ES-I3 (cell line): ENCODE measurements around the gene THAP4.
"Not testable (repeated sequence)": the region's sequence is repeated elsewhere in the genome, so short reads cannot be mapped to it uniquely, and the experiment has no call there.

Source experiments
- H3K36me3 ChIP-seq: 2 replicates; pipeline ENCODE4 v1.6.1; 2013; ENCODE audit warnings: mild to moderate bottlenecking, low read length, control low read depth, moderate library complexity; ENCODE audit not compliant: insufficient read depth
- H3K4me1 ChIP-seq: 2 replicates; pipeline ENCODE4 v1.6.1; 2013; ENCODE audit warnings: mild to moderate bottlenecking, control low read depth, low read length; ENCODE audit not compliant: insufficient read depth
- H3K9ac ChIP-seq: 2 replicates; pipeline ENCODE4 v1.6.1; 2013; ENCODE audit warnings: low read depth, mild to moderate bottlenecking, low read length, moderate library complexity
- H3K9me3 ChIP-seq: 2 replicates; pipeline ENCODE4 v1.6.1; 2013; ENCODE audit warnings: mild to moderate bottlenecking, low read length, moderate library complexity; ENCODE audit not compliant: control insufficient read depth, insufficient read depth

THAP4 gene

DNA sequence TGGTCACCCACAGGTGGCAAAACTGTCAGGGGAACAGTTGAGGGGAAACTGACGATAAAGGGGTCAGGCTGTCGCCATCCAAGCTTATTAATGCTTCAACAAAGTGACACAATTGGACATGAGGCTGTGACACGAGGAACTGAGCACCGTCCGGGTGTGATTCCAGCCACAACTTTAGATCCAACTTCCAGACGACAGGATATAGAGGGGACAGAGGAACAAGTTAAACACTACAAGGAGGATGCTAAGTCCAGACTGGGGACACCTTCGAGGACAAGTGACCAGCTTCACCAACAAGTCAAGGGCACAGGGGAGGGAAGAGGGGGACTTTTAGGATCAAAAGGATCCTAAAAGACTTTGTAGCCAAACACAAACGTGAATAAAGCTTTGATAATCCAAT, 54.6 kb downstream of the THAP4 start:
- Histone ChIP-seq H3K4me1 (no peaks in the 10 kb centered on the region), H3K9ac (no peak overlapping the region), H3K36me3 (peaks cover 8% of the 10 kb centered on the region), H3K9me3 (peaks cover 21% of the 10 kb centered on the region)

DNA sequence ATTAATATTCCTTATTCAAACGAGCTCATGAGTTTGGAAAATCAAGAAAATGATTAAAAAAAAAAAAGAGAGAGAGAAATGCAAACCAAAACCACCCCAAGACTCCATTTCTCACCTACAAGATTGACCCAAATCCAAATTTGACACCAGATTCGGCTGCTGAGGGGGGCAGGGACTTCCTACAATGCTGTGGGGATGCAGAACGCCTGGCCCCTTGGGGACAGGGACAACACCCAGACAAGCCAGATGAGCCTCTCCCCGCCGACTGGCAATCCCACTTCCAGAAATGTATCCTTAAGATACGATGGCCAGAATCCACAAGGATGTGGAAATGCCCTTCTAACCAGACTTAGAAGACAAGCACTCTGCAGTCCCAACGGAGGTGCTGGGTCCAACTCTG, 57.7 kb downstream of the THAP4 start:
- H3K4me1 ChIP-seq, result no peaks in the 10 kb centered on the region
- peaks cover 8% of the 10 kb centered on the region; the same call in 1 of the 2 replicates for H3K9me3 ChIP-seq
- H3K36me3 ChIP-seq, result peaks cover 6% of the 10 kb centered on the region
- no peak overlapping the region for H3K9ac ChIP-seq

DNA sequence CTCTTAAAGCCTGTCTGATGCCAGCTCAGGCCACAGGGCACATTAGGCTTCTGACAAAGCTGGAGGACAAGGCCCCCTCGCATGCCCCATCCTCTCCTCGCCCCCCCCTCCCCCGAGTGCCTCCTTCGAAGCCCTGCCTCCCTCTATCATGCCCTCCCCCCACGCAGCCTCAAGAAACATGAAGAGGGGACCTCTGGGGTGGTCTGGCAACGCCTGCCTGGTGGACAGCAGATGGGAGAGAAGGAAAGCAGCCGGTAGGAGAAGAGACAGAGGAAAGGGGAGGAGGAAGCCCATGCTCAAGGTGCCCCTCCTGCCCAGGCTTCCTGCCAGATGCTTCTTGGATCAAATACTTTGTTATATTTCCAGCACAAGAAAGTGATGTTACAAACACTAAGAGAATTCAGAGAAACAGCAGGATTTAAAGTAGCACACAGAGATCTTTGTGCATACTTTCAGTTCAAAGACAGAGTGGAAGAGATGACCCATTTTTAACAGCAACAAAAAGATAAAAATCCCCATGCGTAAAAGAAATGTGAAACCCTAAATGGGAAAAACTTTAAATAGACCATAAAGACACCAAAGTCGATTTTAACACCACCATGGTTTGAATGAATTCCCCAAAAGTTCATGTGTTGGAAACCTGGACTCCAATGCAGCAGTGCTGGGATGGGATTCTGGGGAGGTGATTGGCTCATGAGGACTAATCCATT, 59.4 kb downstream of the THAP4 start:
- Histone ChIP-seq H3K4me1 (no peaks in the 10 kb centered on the region), H3K9ac (no peak overlapping the region), H3K9me3 (peaks cover 3% of the 10 kb centered on the region; the same call in 1 of the 2 replicates), H3K36me3 (no peaks in the 10 kb centered on the region)

DNA sequence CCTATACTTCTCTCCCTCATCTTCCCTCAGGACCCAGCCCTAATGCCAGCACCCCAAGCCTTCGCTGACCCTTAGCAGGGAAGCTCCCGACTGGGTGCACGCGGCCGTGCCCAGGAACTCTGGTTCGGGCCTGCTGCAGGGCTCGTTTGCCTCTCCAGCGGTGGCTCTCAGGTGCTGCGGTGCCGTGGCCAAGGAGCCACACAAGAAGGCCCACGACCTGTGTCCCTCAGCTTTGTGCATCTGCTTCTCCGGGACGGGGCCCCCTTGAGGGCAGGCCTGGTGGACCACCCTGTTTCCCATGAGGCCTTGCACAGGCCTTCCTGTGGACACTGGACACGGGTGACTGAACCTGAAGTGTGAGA, 60.7 kb downstream of the THAP4 start:
- Histone ChIP-seq H3K9me3 (peaks cover 3% of the 10 kb centered on the region; the same call in 1 of the 2 replicates), H3K36me3 (no peaks in the 10 kb centered on the region; the same call in 1 of the 2 replicates), H3K9ac (no peak overlapping the region), H3K4me1 (no peaks in the 10 kb centered on the region)

DNA sequence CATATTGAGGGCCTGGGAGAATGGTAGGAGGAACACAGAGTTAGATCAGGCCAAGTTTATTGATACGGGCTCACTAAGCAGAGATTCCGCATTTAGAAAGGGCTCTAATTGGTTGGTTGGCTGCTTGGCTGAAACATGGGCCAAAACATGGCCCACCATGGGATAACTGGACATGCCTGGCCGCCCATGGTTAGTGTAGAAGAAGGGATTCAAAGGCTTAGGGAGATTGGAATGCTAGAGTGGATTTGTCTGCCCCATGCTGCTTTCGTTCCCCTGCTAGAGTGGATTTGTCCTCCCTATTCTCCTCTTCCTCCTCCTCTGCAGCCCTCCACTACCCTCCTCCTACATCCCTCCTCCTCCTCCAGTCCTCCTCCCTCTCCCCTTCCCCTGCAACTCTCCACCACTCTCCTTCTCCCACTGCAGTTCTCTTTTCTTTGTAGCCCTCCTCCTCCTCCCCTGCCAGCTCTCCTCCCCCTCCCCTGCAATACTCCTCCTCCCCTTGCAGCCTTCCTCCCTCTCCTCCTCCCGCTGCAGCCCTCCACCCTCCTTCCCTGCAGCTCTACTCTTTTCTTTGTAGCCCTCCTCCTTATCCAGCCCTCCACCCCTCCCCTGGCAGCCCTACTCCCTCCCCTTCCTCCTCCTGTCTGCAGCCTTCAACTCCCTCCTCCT, 61.2 kb downstream of the THAP4 start:
- peaks cover 3% of the 10 kb centered on the region; the same call in 1 of the 2 replicates for H3K9me3 ChIP-seq
- H3K36me3 ChIP-seq, result no peaks in the 10 kb centered on the region; the same call in 1 of the 2 replicates
- no peak overlapping the region for H3K9ac ChIP-seq
- no peaks in the 10 kb centered on the region for H3K4me1 ChIP-seq

DNA sequence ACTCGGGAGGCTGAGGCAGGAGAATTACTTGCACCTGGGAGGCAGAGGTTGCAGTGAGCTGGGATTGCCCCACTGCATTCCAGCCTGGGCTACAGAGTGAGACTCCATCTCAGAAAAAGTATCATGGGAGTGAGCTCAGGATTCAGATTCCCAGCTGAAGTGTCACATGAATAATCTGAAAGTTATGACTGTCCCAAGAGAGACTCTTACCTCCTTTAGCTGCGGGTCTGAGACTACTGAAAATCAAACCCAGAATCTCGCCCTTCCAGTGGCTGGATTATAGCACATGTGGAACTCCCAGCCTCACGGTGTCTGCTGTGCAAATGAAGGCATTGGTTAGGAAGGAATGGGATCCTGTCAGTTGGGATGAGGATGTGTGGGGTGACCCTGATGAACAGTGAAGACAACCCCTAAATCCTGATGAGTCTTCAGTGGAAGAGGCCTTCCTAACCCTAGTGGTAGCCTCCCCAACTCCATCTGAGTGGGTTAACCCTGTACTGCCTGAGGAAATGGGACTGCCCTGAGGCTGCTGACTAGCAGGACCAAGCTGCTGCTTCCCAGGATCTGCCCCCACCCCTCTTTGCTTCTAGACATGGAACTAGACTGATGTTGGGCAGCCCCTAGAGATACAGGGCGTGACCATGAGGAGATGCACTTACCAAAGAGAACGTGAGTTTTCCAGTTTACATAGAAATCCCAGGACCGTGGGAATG, 61.9 kb downstream of the THAP4 start:
- H3K4me1 ChIP-seq, result no peaks in the 10 kb centered on the region
- H3K36me3 ChIP-seq, result no peaks in the 10 kb centered on the region; the same call in 1 of the 2 replicates
- no peak overlapping the region for H3K9ac ChIP-seq
- H3K9me3 ChIP-seq, result peaks cover 3% of the 10 kb centered on the region; the same call in 1 of the 2 replicates

DNA sequence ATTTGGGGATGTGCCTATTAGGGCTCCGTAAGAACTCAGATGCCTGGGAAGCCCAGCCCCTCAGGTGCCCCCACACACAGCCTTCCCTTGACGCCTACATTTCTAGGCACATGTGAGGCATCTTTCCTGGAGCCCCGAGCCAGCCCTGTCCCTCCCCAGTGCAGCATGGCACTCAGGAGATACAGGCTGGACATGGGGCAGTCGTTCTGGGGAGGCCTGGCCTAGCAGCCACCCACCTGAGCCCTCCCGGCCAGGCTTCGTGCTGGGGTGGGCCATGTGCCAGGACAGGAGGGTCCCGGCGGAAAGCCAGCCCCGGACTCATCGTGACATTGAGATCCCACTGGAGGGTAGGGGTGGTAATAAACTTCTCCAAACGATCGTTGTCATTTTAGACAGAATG, 63.2 kb downstream of the THAP4 start:
- no peaks in the 10 kb centered on the region; the same call in 1 of the 2 replicates for H3K36me3 ChIP-seq
- H3K9ac ChIP-seq, result no peak overlapping the region
- H3K9me3 ChIP-seq, result 0 out of 2 replicates have a peak, but pooled peaks cover 3% of the 10 kb centered on the region
- H3K4me1 ChIP-seq, result no peaks in the 10 kb centered on the region

DNA sequence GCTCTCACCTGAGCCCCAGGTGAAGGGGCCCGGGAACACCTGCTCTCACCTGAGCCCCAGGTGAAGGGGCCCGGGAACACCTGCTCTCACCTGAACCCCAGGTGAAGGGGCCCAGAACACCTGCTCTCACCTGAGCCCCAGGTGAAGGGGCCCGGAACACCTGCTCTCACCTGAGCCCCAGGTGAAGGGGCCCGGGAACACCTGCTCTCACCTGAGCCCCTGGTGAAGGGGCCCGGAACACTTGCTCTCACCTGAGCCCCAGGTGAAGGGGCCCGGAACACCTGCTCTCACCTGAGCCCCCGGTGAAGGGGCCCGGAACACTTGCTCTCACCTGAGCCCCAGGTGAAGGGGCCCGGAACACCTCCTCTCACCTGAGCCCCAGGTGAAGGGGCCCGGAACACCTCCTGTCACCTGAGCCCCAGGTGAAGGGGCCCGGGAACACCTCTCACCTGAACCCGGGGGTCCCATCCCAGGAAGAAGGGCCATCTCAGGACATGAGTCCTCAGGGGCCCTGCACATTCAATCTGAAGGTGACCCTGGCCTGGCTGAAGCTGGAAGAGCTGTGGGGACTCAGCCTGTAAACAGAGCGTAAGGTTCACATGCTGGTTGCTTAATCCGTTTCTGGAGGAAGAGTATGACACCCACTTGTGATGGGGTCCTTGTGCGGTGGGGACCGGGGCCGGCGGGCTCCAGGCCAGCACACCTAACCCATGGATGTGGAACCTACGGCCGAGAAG, 63.9 kb downstream of the THAP4 start:
- not testable (repeated sequence) for H3K9ac ChIP-seq, H3K4me1 ChIP-seq, H3K36me3 ChIP-seq, H3K9me3 ChIP-seq

DNA sequence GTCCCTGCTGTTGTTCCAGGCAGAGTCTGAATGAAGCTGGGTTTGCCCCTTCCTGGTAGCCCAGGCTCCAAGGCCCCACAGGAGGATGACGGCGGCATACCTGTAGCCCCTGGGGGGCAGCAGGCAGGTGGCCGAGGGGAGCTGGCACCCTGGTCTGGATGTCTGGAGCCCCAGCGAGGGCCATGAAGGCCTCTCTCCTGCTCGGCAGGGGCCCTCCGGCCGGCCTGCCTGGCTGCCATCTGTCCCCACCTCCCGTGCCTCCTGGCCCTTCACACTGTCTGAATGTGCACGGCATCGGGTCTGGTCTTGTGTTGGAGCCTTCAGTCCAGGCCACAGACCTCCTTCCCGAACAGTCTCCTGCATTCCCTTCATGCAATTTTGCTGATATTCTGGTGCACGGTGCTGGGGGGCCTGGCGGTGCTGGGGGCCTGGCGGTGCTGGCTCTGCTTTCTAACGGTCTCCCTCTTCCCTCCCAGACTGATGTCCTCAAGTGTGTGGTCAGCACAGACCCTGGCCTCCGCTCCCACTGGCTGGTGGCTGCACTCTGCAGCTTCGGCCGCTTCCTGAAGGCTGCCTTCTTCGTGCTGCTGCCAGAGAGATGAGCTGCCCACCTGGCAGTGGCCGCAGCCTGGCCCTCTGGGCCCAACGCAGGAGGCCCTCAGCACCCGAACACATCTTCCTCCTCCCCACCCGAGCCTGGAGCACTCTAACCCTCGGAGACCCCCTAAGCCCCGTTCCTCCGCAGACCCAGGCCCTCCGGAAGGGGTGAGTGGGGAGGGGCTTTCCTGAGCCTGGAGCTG, 64.9 kb downstream of the THAP4 start:
- Histone ChIP-seq H3K9ac (no peak overlapping the region), H3K9me3 (no peaks in the 10 kb centered on the region), H3K4me1 (no peaks in the 10 kb centered on the region), H3K36me3 (no peaks in the 10 kb centered on the region; the same call in 1 of the 2 replicates)

DNA sequence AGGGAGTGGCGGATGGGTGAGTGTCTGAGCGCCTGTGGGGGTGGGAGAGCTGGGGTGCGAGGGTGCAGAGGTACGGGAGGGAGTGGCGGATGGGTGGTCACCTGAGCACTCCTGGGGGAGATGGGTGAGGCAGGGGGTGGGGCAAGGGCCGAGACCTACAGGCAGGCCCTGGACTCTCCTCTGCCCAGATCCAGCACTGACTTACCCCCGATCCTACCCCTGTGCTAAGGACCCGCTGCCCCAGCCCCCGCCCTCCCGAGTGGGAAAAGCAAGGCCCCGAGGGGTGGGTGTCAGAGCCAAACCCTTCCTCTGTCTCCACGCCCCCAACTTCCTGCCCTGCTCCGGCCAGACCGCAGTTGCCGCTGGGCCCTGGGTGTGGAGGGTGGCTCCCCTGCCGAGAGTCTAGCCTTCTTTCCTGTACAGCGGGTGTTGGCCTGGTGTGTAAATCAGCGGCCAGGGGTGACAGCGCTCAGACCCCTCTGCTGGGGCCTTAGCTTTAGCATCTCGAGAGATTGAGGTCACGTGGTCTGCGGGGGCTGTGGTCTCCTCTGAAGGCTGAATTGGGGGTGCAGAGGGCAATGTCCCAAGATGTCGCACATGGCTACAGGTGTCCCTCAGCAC, 65.9 kb downstream of the THAP4 start:
- Histone ChIP-seq H3K9me3 (no peaks in the 10 kb centered on the region), H3K4me1 (no peaks in the 10 kb centered on the region), H3K36me3 (no peaks in the 10 kb centered on the region; the same call in 1 of the 2 replicates), H3K9ac (no peak overlapping the region)

DNA sequence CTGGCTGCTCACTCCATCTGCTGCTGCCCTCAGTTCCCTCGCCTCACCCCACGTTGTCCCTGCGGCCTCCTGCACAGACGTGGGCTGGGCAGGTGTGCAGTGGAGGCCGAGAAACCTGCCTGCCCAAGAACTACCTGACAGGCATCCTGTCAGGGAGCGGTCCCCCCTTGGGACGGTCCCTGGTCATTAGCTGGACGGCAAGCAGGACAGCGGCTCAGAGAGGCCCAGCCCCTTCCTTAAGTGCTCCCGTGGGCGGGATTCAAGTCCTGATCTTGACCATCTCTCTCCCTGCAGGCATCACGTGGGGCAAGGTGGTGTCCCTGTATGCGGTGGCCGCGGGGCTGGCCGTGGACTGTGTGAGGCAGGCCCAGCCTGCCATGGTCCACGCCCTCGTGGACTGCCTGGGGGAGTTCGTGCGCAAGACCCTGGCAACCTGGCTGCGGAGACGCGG, 67.1 kb downstream of the THAP4 start:
- Histone ChIP-seq H3K9ac (no peak overlapping the region), H3K4me1 (peaks cover 5% of the 10 kb centered on the region; the same call in 1 of the 2 replicates), H3K36me3 (no peaks in the 10 kb centered on the region; the same call in 1 of the 2 replicates), H3K9me3 (no peaks in the 10 kb centered on the region)

DNA sequence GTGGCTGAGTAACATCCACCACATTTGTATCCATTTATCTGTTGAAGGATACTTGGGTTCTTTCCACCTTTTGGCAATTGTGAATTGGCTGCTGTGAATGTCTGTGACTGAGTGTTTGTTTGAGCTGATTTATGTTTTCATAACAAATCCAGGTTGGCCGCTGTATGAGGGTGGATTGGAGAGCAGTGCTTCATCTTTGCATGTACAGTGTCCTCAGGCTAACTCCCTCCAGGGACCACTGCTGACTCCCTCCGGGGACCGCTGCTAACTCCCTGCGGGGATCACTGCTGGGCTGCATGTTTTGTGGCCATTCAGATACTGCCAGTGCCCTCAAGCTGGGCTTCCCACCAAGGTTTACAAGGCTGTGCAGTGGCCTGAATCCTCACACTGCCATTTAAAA, 68.2 kb downstream of the THAP4 start:
- Histone ChIP-seq H3K36me3 (no peaks in the 10 kb centered on the region; the same call in 1 of the 2 replicates), H3K9me3 (no peaks in the 10 kb centered on the region), H3K9ac (no peak overlapping the region), H3K4me1 (peaks cover 5% of the 10 kb centered on the region; the same call in 1 of the 2 replicates)

DNA sequence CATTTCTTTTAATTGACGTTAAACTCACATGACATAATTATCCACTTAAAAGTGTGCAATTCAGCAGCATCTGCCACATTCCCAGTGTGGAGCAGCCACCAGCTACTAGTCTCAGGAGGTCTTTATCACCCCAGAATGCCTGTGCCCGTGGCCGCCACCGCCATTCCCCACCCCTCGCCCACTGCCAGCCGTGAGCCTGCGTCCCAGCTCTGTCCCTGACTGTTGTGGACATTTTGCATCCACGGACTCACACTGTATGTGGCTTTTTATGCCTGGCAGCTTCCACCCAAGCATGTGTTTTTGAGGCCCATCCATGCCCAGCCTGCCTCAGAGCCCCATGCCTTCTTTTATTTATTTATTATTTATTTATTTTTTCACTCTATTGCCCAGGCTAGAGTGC, 69.2 kb downstream of the THAP4 start:
- Histone ChIP-seq H3K9ac (no peak overlapping the region), H3K36me3 (no peaks in the 10 kb centered on the region; the same call in 1 of the 2 replicates), H3K9me3 (no peaks in the 10 kb centered on the region), H3K4me1 (peaks cover 5% of the 10 kb centered on the region; the same call in 1 of the 2 replicates)
